Measurements from ENCODE around the gene ZDHHC11. TPM values are rescaled to one million over a fixed set of nuclear protein-coding genes. Genes with fewer than 3 reads are reported as not detected.

Gene ZDHHC11
- total and polyA plus RNA-seq, 7 experiments from 2014 or later: 0.20 to 22.1 (median 8.8) TPM; not detected in 1

DNA sequence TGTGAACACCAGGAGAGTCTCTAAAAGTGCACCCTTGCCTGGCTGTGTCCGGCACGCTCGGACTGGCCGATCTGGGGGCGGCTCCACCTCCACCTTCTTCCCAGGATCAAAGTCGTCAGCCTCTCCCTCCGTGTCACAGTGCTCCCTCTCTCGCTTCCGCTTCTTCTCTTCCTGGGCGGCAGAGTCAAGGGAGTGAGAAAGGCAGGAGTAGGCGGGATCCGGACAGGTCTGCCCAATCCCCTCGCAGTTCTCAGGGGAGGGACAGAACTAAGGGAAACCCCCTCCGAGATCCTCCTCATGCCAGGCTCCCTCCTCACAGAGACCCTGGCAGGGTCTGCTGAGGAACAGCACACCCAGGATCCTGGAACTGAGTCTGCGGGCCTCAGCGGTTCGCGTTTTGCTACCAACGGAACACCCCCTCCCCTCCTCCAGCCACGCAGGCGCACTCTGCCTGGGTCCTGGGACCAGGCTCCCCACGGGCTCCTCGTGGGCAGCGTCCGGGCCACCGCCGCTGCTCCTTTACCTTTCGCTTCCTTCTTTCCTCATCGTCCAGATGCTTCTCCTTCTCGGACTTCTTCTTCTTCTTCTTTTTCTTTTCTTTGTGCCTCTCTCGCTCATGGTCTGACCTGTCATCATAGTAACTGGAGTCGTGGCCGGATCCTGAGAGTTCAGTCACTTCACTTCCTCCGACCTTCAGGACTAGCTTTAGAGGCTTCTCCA is 40.5 kb upstream of the ZDHHC11 start:
- intact Hi-C loops (cut with micrococcal nuclease): loop anchor here in 1 of 2 donors (5.0 kb wide), 2 partner anchors 199 to 619 kb away; partner anchors contain the start of genes PDCD6 and TPPP
- ChIA-PET CTCF (interaction anchor here (1.1 kb wide), 1 partner anchor 11 kb away, joined by 3 read pairs; no protein-coding TSS in a partner anchor), POLR2A (interaction anchor here (0.6 to 2.1 kb wide), 2 partner anchors 219 to 222 kb away, joined by 3 to 6 read pairs; no protein-coding TSS in a partner anchor)
- Histone ChIP-seq H3K4me3 (ENCODE audit: low read length) (peak overlapping the region; percentile 84), H3K4me1 (ENCODE audit: control insufficient read depth in 2 of 2, insufficient read depth in 2 of 2, low read length in 2 of 2) (peaks cover 10 to 14% of the 10 kb centered on the region in 2 donors), H3K27ac (ENCODE audit: low read depth, low read length) (peak overlapping the region; percentile 91), H3K36me3 (ENCODE audit: control insufficient read depth in 2 of 3, insufficient read depth in 3 of 3, low read length in 3 of 3) (peaks cover 15 to 52% (median 27%) of the 10 kb centered on the region in 3 experiments), H3K9me3 (ENCODE audit: control insufficient read depth in 2 of 3, low read length in 3 of 3) (no peaks in the 10 kb centered on the region), H3K27me3 (ENCODE audit: control insufficient read depth in 2 of 2, insufficient read depth in 2 of 2, low read length in 2 of 2) (no peaks in the 10 kb centered on the region)
- Mint-ChIP-seq H3K4me1 (peaks cover 13 to 39% (median 32%) of the 10 kb centered on the region in 7 donors), H3K36me3 (peaks cover 13 to 32% (median 18%) of the 10 kb centered on the region in 5 donors), H3K27me3 (no peaks in the 10 kb centered on the region), H3K4me3 (peak overlapping the region; percentile 79 to 93 (median 86)), H3K9me3 (no peaks in the 10 kb centered on the region), H3K27ac (peak overlapping the region; percentile 69 to 92 (median 89))
- no peak for DNase-seq
- no peak for ATAC-seq

DNA sequence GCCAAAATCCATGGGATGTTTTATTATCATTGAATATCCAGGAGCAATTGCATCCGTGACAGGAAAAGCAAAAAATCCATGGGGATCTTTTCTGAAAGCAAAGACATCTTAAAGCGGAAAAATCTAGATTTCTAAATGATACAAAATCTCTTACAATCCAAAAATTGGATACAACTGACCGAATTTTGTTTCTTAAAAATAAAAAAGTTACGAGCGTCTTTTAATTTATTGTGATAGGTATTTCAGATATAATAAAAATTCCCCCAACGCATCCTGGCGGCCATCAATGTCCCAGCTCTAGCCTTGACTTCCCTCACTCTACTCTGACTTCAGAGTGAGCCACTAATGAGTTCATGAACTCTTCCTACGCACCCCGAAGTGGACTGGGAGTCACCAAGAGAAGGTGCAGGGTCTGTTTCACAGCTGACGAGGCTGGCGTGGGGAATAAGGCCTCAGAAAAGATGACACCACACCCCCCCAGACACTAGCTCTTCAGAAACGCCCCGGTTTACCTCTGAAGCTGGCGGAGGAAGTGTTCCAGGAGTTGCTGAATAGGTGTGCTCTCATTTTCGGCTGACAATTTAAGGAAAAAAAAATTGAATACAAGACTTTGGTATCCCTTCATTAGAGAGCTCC is 38.4 kb upstream of the ZDHHC11 start:
- Mint-ChIP-seq H3K27me3 (no peaks in the 10 kb centered on the region), H3K9me3 (no peaks in the 10 kb centered on the region), H3K36me3 (peaks cover 13 to 42% (median 28%) of the 10 kb centered on the region in 5 donors), H3K4me3 (peak overlapping the region in 1 of 10 donors; percentile 36), H3K4me1 (peaks cover 15 to 43% (median 32%) of the 10 kb centered on the region in 7 donors), H3K27ac (no peak overlapping the region)
- H3K4me1 ChIP-seq (ENCODE audit: control insufficient read depth in 2 of 2, insufficient read depth in 2 of 2, low read length in 2 of 2): peaks cover 10 to 14% of the 10 kb centered on the region in 2 donors
- POLR2A ChIA-PET: interaction anchor here (0.6 to 0.7 kb wide), 2 partner anchors 14 to 465 kb away, joined by 4 read pairs; no protein-coding TSS in a partner anchor
- intact Hi-C loops (cut with micrococcal nuclease): no loop called here
- H3K27me3 ChIP-seq (ENCODE audit: control insufficient read depth in 2 of 2, insufficient read depth in 2 of 2, low read length in 2 of 2): no peaks in the 10 kb centered on the region
- ATAC-seq (no peak), DNase-seq (no peak)
- peaks cover 15 to 73% (median 39%) of the 10 kb centered on the region in 3 experiments for H3K36me3 ChIP-seq (ENCODE audit: control insufficient read depth in 2 of 3, insufficient read depth in 3 of 3, low read length in 3 of 3)
- CTCF ChIA-PET: interaction anchor here (0.7 to 1.1 kb wide), 2 partner anchors 217 to 429 kb away, joined by 3 to 4 read pairs; no protein-coding TSS in a partner anchor
- H3K4me3 ChIP-seq (ENCODE audit: low read length): no peak overlapping the region
- H3K9me3 ChIP-seq (ENCODE audit: control insufficient read depth in 2 of 3, low read length in 3 of 3): no peaks in the 10 kb centered on the region
- H3K27ac ChIP-seq (ENCODE audit: low read depth, low read length): no peak overlapping the region

DNA sequence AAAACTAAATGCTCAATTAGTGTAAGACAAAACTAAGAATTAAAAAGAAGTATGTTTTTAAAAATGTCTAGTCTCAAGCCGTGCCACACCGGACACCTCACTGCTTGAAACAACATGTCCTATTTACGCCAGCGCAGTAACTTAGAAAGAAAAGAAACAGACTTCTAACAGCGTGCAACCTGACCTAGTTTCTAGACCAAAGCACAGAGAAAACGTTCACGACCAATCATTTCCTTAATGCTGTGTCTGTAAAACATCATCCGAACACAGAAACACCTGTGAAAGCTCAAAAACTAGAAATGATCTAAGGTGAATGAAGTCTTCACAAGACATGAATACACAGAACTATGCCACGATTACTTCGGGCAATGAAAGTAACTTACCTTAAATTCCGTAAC is 37.9 kb upstream of the ZDHHC11 start:
- POLR2A ChIA-PET: interaction anchor here (0.7 kb wide), 1 partner anchor 465 kb away, joined by 4 read pairs; no protein-coding TSS in a partner anchor
- intact Hi-C loops (cut with micrococcal nuclease): no loop called here
- Mint-ChIP-seq H3K4me3 (no peak overlapping the region), H3K4me1 (peaks cover 15 to 43% (median 32%) of the 10 kb centered on the region in 7 donors), H3K36me3 (peaks cover 13 to 46% (median 28%) of the 10 kb centered on the region in 5 donors), H3K27ac (peak overlapping the region in 1 of 9 donors; percentile 28), H3K27me3 (no peaks in the 10 kb centered on the region), H3K9me3 (no peaks in the 10 kb centered on the region)
- Histone ChIP-seq H3K36me3 (ENCODE audit: control insufficient read depth in 2 of 3, insufficient read depth in 3 of 3, low read length in 3 of 3) (peaks cover 15 to 79% (median 43%) of the 10 kb centered on the region in 3 experiments), H3K27ac (ENCODE audit: low read depth, low read length) (no peak overlapping the region), H3K4me1 (ENCODE audit: control insufficient read depth in 2 of 2, insufficient read depth in 2 of 2, low read length in 2 of 2) (peaks cover 10 to 14% of the 10 kb centered on the region in 2 donors), H3K27me3 (ENCODE audit: control insufficient read depth in 2 of 2, insufficient read depth in 2 of 2, low read length in 2 of 2) (no peaks in the 10 kb centered on the region), H3K9me3 (ENCODE audit: control insufficient read depth in 2 of 3, low read length in 3 of 3) (no peaks in the 10 kb centered on the region), H3K4me3 (ENCODE audit: low read length) (no peak overlapping the region)
- no peak for ATAC-seq
- CTCF ChIA-PET: interaction anchor here (1.1 kb wide), 1 partner anchor 216 kb away, joined by 4 read pairs; no protein-coding TSS in a partner anchor
- DNase-seq: no peak

DNA sequence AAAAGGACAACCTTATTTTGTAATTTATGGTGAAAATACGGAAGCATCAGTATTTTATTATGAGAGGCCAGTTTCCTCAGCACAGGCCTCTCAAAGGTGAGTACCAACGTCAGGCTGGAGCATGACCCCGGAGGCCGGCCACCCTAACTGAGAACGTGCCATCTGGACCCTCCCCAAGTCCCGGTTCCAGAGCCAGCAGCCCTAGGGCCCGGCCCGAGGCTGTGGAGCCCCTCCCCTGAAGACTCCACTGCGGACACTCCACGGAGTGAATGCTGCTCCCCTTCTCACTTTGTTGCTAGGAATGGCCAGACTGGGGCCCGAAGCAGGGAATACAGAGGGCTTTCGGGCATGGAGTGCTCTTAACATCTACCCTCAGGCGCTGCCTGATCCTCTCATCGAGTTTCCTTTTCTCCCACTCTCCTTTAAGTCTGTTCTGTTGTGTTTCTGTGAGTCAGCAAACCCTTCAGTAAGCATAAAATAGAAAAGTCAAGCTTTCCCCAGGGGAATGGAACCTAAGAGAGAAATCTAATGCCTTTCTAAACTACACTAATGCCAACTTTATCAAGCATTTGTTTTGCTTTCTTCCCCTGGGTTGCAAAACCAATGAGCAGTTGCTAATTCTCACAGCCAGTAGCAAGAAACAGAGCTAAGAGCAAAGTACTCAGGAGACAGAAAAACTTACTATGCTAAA is 37.3 kb upstream of the ZDHHC11 start:
- no peaks in the 10 kb centered on the region for H3K27me3 Mint-ChIP-seq
- peaks cover 13 to 52% (median 33%) of the 10 kb centered on the region in 5 donors for H3K36me3 Mint-ChIP-seq
- peaks cover 0 to under 1% (median 0%) of the 10 kb centered on the region in 11 donors for H3K9me3 Mint-ChIP-seq
- Histone ChIP-seq H3K9me3 (ENCODE audit: control insufficient read depth in 2 of 3, low read length in 3 of 3) (no peaks in the 10 kb centered on the region), H3K4me1 (ENCODE audit: control insufficient read depth in 2 of 2, insufficient read depth in 2 of 2, low read length in 2 of 2) (peaks cover 10 to 14% of the 10 kb centered on the region in 2 donors), H3K27me3 (ENCODE audit: control insufficient read depth in 2 of 2, insufficient read depth in 2 of 2, low read length in 2 of 2) (no peaks in the 10 kb centered on the region), H3K36me3 (ENCODE audit: control insufficient read depth in 2 of 3, insufficient read depth in 3 of 3, low read length in 3 of 3) (peaks cover 15 to 84% (median 46%) of the 10 kb centered on the region in 3 experiments), H3K4me3 (ENCODE audit: low read length) (no peak overlapping the region), H3K27ac (ENCODE audit: low read depth, low read length) (no peak overlapping the region)
- ATAC-seq (no peak), DNase-seq (no peak)
- H3K27ac Mint-ChIP-seq: peak overlapping the region in 2 of 9 donors; percentile 28 to 43
- ChIA-PET POLR2A (interaction anchor here (0.7 kb wide), 1 partner anchor 466 kb away, joined by 4 read pairs; no protein-coding TSS in a partner anchor), CTCF (interaction anchor here (1.1 kb wide), 1 partner anchor 215 kb away, joined by 4 read pairs; no protein-coding TSS in a partner anchor)
- no peak overlapping the region for H3K4me3 Mint-ChIP-seq
- peaks cover 11 to 45% (median 35%) of the 10 kb centered on the region in 7 donors for H3K4me1 Mint-ChIP-seq
- intact Hi-C loops (cut with micrococcal nuclease): no loop called here

DNA sequence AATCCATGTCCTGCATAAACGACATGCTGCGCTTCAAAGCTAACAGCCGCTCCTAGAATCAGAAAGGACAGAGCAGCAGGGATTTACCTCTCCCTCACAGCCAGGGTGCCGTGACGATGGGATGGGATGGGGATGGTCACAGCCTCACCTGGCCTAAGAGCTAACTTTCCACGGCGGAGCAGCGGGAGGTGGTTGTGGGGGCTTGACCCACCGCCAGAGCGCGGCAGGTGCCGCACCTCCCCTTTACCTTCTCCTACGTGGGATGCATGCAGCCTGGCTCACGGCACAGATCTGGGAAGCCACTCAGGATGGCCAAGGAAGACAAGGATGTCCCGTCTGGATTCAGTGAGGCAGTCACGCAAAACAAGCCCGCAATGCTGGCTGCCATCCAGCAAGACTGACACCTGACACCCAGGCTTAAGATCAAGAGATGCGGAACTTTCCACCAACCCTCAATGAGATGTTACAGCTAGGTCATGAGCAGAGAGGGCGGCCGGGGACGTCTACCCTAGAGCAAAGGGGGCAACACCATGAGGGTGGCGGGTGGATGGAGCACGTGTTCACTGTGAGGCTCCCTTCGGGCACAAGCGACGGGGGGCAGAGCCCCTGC is 36.0 kb upstream of the ZDHHC11 start:
- CTCF ChIA-PET: no interaction called here
- no peak overlapping the region for H3K4me3 ChIP-seq (ENCODE audit: low read length)
- H3K4me1 ChIP-seq (ENCODE audit: control insufficient read depth in 2 of 2, insufficient read depth in 2 of 2, low read length in 2 of 2): peaks cover 9 to 11% of the 10 kb centered on the region in 2 donors
- ATAC-seq (no peak), DNase-seq (no peak)
- intact Hi-C loops (cut with micrococcal nuclease): no loop called here
- peaks cover 0 to 5% (median 0%) of the 10 kb centered on the region in 5 donors for H3K27me3 Mint-ChIP-seq
- H3K4me3 Mint-ChIP-seq: no peak overlapping the region
- H3K36me3 Mint-ChIP-seq: peaks cover 21 to 65% (median 45%) of the 10 kb centered on the region in 5 donors
- H3K27me3 ChIP-seq (ENCODE audit: control insufficient read depth in 2 of 2, insufficient read depth in 2 of 2, low read length in 2 of 2): no peaks in the 10 kb centered on the region
- no peak overlapping the region for H3K27ac ChIP-seq (ENCODE audit: low read depth, low read length)
- peak overlapping the region in 3 of 9 donors; percentile 10 to 62 (median 51) for H3K27ac Mint-ChIP-seq
- H3K4me1 Mint-ChIP-seq: peaks cover 20 to 57% (median 47%) of the 10 kb centered on the region in 7 donors
- H3K36me3 ChIP-seq (ENCODE audit: control insufficient read depth in 2 of 3, insufficient read depth in 3 of 3, low read length in 3 of 3): peaks cover 15 to 97% (median 52%) of the 10 kb centered on the region in 3 experiments
- peaks cover 0 to 12% (median 0%) of the 10 kb centered on the region in 11 donors for H3K9me3 Mint-ChIP-seq
- H3K9me3 ChIP-seq (ENCODE audit: control insufficient read depth in 2 of 3, low read length in 3 of 3): no peaks in the 10 kb centered on the region
- POLR2A ChIA-PET: no interaction called here
